GM12878 (cell line): ENCODE results near the gene NYAP1. TPM values are rescaled to one million over a fixed set of nuclear protein-coding genes. Genes with fewer than 3 reads are reported as not detected.

ENCODE experiments used
- ATAC-seq: fragments of 200-7000 bp; cut with Tn5 transposase; 3 replicates; pipeline ENCODE4 v1.9.1; 2020; ENCODE audit warnings: mild to moderate bottlenecking, moderate library complexity
- BruUV-seq: library from RNA; stranded (reverse); fragments of 400-500 nt; replicated peaks from 2 replicates; lab custom pipeline; 2021; lab: Mats Ljungman, UMichigan
- CTCF ChIA-PET: fragments of 300-600 bp; sonication (Branson Sonifier 250); formaldehyde crosslinking; extraction: SDS; loops from one replicate; lab custom pipeline; 2021; ENCODE audit warnings: inconsistent platforms; lab: Yijun Ruan, JAX
- POLR2A ChIA-PET: fragments of 350-600 bp; formaldehyde crosslinking; extraction: SDS; loops from one replicate; lab custom pipeline; 2021; ENCODE audit warnings: inconsistent platforms; lab: Charles Lee
- RAD21 ChIA-PET: fragments of 300-600 bp; sonication (Branson Sonifier 250); formaldehyde crosslinking; loops from one replicate; lab custom pipeline; 2023; ENCODE audit warnings: antibody characterized with exemption; ENCODE audit not compliant: unreplicated experiment; lab: Charles Lee
- SMC1A ChIA-PET: fragments of 300-600 bp; sonication (Branson Sonifier 250); formaldehyde crosslinking; loops from one replicate; lab custom pipeline; 2023; ENCODE audit not compliant: unreplicated experiment, uncharacterized antibody; lab: Charles Lee
- DNase-seq: peaks from one replicate; pipeline ENCODE4 v3.0.0-alpha.2; 2011; ENCODE audit warnings: low read depth, low spot score
- FAIRE-seq: peaks from 3 replicates; lab custom pipeline; 2011; peaks lifted over from hg19 to GRCh38; lab: Jason Lieb, UNC
- H2AFZ ChIP-seq: 2 replicates; pipeline ENCODE4 v1.6.0; 2011; ENCODE audit warnings: low read depth, low read length, control low read depth; ENCODE audit not compliant: control insufficient read depth
- H3K27ac ChIP-seq: 2 replicates; pipeline ENCODE4 v1.5.1; 2011; ENCODE audit warnings: control low read depth; ENCODE audit not compliant: control insufficient read depth, insufficient read depth
- H3K27me3 ChIP-seq, 2 experiments: replicated peaks in 1 of 2; 2 replicates each; pipeline versions ENCODE4 v1.6.0 to v1.6.1; 2011; ENCODE audit warnings: low read length in 1 of 2; ENCODE audit not compliant: control insufficient read depth in 2 of 2, insufficient read depth in 2 of 2
- H3K36me3 ChIP-seq, 2 experiments: 2 replicates each; pipeline ENCODE4 v1.5.1; 2011; ENCODE audit warnings: low read length in 1 of 2; ENCODE audit not compliant: control insufficient read depth in 2 of 2, insufficient read depth in 2 of 2
- H3K4me1 ChIP-seq: 2 replicates; pipeline ENCODE4 v1.6.1; 2011; ENCODE audit warnings: mild to moderate bottlenecking, low read length, moderate library complexity, mixed read lengths; ENCODE audit not compliant: control insufficient read depth, insufficient read depth
- H3K4me2 ChIP-seq: 2 replicates; pipeline ENCODE4 v1.6.0; 2011; ENCODE audit warnings: control low read depth; ENCODE audit not compliant: control insufficient read depth, insufficient read depth
- H3K4me3 ChIP-seq: fragments of 200-600 bp; sonication (generic); 2 replicates; pipeline ENCODE4 v1.5.1; 2016
- H3K79me2 ChIP-seq: 2 replicates; pipeline ENCODE4 v1.6.0; 2011; ENCODE audit warnings: low read length; ENCODE audit not compliant: control insufficient read depth, insufficient read depth
- H3K9ac ChIP-seq: 2 replicates; pipeline ENCODE4 v1.8.0; 2011; ENCODE audit warnings: low read length, control low read depth, mixed read lengths; ENCODE audit not compliant: control insufficient read depth, insufficient read depth
- H3K9me3 ChIP-seq: replicated peaks from 3 replicates; pipeline ENCODE4 v1.5.1; 2011; ENCODE audit warnings: mild to moderate bottlenecking, low read length; ENCODE audit not compliant: control insufficient read depth, insufficient read depth
- H4K20me1 ChIP-seq: 2 replicates; pipeline ENCODE4 v1.6.0; 2011; ENCODE audit not compliant: control insufficient read depth, insufficient read depth
- BMI1 ChIP-seq: fragments of 450-650 bp; IDR thresholded peaks from 2 replicates; pipeline ENCODE4 v1.6.1; 2016; ENCODE audit warnings: mild to moderate bottlenecking, moderate library complexity, borderline replicate concordance
- CTCF ChIP-seq, 3 experiments: IDR thresholded peaks in 2 of 3; conservative IDR thresholded peaks in 1 of 3; 2 replicates each; pipeline ENCODE4 v1.5.1; 2011; ENCODE audit warnings: low read depth in 3 of 3, low read length in 3 of 3, mild to moderate bottlenecking in 3 of 3, control low read depth in 2 of 3, moderate library complexity in 2 of 3, inconsistent platforms in 1 of 3, mixed read lengths in 1 of 3; ENCODE audit not compliant: control insufficient read depth in 2 of 3, insufficient read depth in 1 of 3; ENCODE audit errors: extremely low read depth in 1 of 3
- EGR1 ChIP-seq, 2 experiments: IDR thresholded peaks; 1 replicate in 1 of 2; 2 replicates in 1 of 2; pipeline ENCODE4 v1.6.1; 2011 to 2012; ENCODE audit warnings: low read depth in 2 of 2, low read length in 2 of 2, borderline replicate concordance in 1 of 2, mild to moderate bottlenecking in 1 of 2, moderate library complexity in 1 of 2
- JUNB ChIP-seq: IDR thresholded peaks from 2 replicates; pipeline ENCODE4 v1.6.1; 2016; ENCODE audit warnings: antibody characterized with exemption, mild to moderate bottlenecking
- JUND ChIP-seq: IDR thresholded peaks from 2 replicates; pipeline ENCODE4 v1.6.1; 2012; ENCODE audit warnings: low read depth, mild to moderate bottlenecking, low read length, improper control_type of control experiment, moderate library complexity
- NRF1 ChIP-seq: conservative IDR thresholded peaks from 2 replicates; pipeline ENCODE4 v1.6.1; 2011; ENCODE audit warnings: mild to moderate bottlenecking, low read depth, low read length, improper control_type of control experiment
- PBX3 ChIP-seq: IDR thresholded peaks from 2 replicates; pipeline ENCODE4 v1.6.1; 2011; ENCODE audit warnings: mild to moderate bottlenecking, low read depth, low read length, moderate library complexity; ENCODE audit not compliant: insufficient replicate concordance
- SMAD5 ChIP-seq: IDR thresholded peaks from 2 replicates; pipeline ENCODE4 v1.6.1; 2016; ENCODE audit warnings: antibody characterized with exemption, low read depth
- ZNF24 ChIP-seq: fragments of 450-650 bp; IDR thresholded peaks from 2 replicates; pipeline ENCODE4 v1.6.1; 2017; ENCODE audit warnings: antibody characterized with exemption, mild to moderate bottlenecking
- WGBS: methylation state at CpG from one replicate; pipeline ENCODE4 v1.1.6; 2016; ENCODE audit warnings: low lambda C conversion rate; ENCODE audit not compliant: insufficient replicate concordance, insufficient coverage; ENCODE audit errors: missing lambda C conversion rate; 5-methylcytosine and 5-hydroxymethylcytosine counted together
- in situ Hi-C: fragments of 300-500 bp; cut with MboI; formaldehyde crosslinking; loops from 9 replicates; pipeline ENCODE4 v1.14.3; 2018; ENCODE audit warnings: mixed read lengths
- intact Hi-C: fragments of 100-400 bp; cut with micrococcal nuclease; formaldehyde crosslinking; loops from one replicate; pipeline ENCODE4 v1.14.2; 2022; ENCODE audit not compliant: unreplicated experiment
- polyA plus RNA-seq, 11 experiments: library from polyadenylated mRNA; depleted of rRNA in 4 of 11; unstranded in 6 of 11; stranded (reverse) in 5 of 11; fragments of >200 nt; fragmentation: Nextera tagmentation in 4 of 11; fragmentation: Illumina TruSeq in 1 of 11; extraction: Ambion mirVana in 4 of 11; extraction: Trizol in 1 of 11; gene quantifications; 1 replicate in 1 of 11; 2 replicates in 10 of 11; pipeline versions ENCODE4 v1.2.1 to v1.2.3, GENCODE V29; 2011 to 2016; ENCODE audit warnings: inconsistent platforms in 2 of 11, missing spikeins in 2 of 11, low read depth in 1 of 11
- total RNA-seq, 4 experiments: library from RNA; depleted of rRNA in 3 of 4; stranded (reverse); fragments of >200 nt in 3 of 4; fragmentation: Illumina TruSeq in 1 of 4; extraction: Trizol in 1 of 4; gene quantifications; 2 replicates each; pipeline versions ENCODE4 v1.2.1 to v1.2.3, GENCODE V29; 2013 to 2021
- TF ChIP-seq, protein P1 (sequence below): IDR thresholded peaks from 2 replicates; pipeline ENCODE4 v1.6.1; 2012; ENCODE audit warnings: mild to moderate bottlenecking, low read depth, low read length

The NYAP1 gene
- total and polyA plus RNA-seq, 10 of the 15 experiments (the other 5 are each of a cell fraction or from before 2014, with no cell fraction given) = 0.04 to 0.28 (median 0.11) TPM; not detected in 6

- FAIRE-seq = no peak
- intact Hi-C loops = no loop called here
- 69% methylated on average over 9 of the region's 9 CpGs for WGBS
- no peaks in the 10 kb centered on the region for H3K9me3 ChIP-seq
- no peak for ATAC-seq
- no TSS peak for BruUV-seq
- no peaks in the 10 kb centered on the region for H4K20me1 ChIP-seq
- H3K4me2 ChIP-seq = no peak overlapping the region
- H3K4me1 ChIP-seq = peaks cover 7% of the 10 kb centered on the region
- H3K36me3 ChIP-seq = no peaks in the 10 kb centered on the region
- H3K4me3 ChIP-seq = no peak overlapping the region
- CTCF ChIA-PET = interaction anchor here (0.6 kb wide), 2 partner anchors 29 to 61 kb away, joined by 4 read pairs; no protein-coding TSS in a partner anchor
- SMC1A ChIA-PET = no interaction called here
- no peaks in the 10 kb centered on the region for H3K27me3 ChIP-seq
- TF ChIP-seq NRF1 = no peak
- no peak for TF ChIP-seq PBX3
- TF ChIP-seq SMAD5 = no peak
- TF ChIP-seq BMI1 = no peak
- TF ChIP-seq JUND = no peak
- TF ChIP-seq, protein P1, sequence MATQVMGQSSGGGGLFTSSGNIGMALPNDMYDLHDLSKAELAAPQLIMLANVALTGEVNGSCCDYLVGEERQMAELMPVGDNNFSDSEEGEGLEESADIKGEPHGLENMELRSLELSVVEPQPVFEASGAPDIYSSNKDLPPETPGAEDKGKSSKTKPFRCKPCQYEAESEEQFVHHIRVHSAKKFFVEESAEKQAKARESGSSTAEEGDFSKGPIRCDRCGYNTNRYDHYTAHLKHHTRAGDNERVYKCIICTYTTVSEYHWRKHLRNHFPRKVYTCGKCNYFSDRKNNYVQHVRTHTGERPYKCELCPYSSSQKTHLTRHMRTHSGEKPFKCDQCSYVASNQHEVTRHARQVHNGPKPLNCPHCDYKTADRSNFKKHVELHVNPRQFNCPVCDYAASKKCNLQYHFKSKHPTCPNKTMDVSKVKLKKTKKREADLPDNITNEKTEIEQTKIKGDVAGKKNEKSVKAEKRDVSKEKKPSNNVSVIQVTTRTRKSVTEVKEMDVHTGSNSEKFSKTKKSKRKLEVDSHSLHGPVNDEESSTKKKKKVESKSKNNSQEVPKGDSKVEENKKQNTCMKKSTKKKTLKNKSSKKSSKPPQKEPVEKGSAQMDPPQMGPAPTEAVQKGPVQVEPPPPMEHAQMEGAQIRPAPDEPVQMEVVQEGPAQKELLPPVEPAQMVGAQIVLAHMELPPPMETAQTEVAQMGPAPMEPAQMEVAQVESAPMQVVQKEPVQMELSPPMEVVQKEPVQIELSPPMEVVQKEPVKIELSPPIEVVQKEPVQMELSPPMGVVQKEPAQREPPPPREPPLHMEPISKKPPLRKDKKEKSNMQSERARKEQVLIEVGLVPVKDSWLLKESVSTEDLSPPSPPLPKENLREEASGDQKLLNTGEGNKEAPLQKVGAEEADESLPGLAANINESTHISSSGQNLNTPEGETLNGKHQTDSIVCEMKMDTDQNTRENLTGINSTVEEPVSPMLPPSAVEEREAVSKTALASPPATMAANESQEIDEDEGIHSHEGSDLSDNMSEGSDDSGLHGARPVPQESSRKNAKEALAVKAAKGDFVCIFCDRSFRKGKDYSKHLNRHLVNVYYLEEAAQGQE = no peak
- no peak for TF ChIP-seq ZNF24
- no peak for TF ChIP-seq JUNB
- TF ChIP-seq EGR1 (IDR thresholded peaks at IDR 0.05; ENCODE audit: borderline replicate concordance in 1 of 2, low read depth in 2 of 2, low read length in 2 of 2) = no peak
- TF ChIP-seq CTCF (IDR thresholded peaks at IDR 0.05 in 2 of 3, conservative IDR thresholded peaks at IDR 0.05 in 1 of 3; ENCODE audit: control insufficient read depth in 2 of 3, extremely low read depth in 1 of 3, insufficient read depth in 1 of 3, low read depth in 3 of 3, low read length in 3 of 3) = no peak
- no peak overlapping the region for H3K9ac ChIP-seq
- no peak overlapping the region for H3K27ac ChIP-seq
- POLR2A ChIA-PET = no interaction called here
- H2AFZ ChIP-seq = no peak overlapping the region
- no peaks in the 10 kb centered on the region for H3K79me2 ChIP-seq
- DNase-seq = no peak
- in situ Hi-C loops = no loop called here
- RAD21 ChIA-PET = no interaction called here
Observed at GRCh38 chr7:100510437-100511239, 26.9 kb downstream of the NYAP1 start.
